Measurements from ENCODE around the gene REC8.

- no peak for TF ChIP-seq GATA2 (IDR thresholded peaks at IDR 0.05; ENCODE audit: low read depth, low read length)
- TF ChIP-seq GATA3 (IDR thresholded peaks at IDR 0.05; ENCODE audit: low read depth, low read length) = no peak
Observed at GRCh38 chr14:24141097-24141880, 30.6 kb upstream of the REC8 start, which contains the start of gene EMC9.

All from SH-SY5Y (cell line).